ENCODE measurements around the gene GRID1.

GRCh38 chr10:86168256-86168655 is 198.3 kb downstream of the GRID1 start:
- TF ChIP-seq ZNF224 (CRISPR knock-in tag; IDR thresholded peaks at IDR 0.05) (no peak), KLF13 (tag; IDR thresholded peaks at IDR 0.05; ENCODE audit: borderline replicate concordance, low read depth) (no peak), EP300 (IDR thresholded peaks at IDR 0.05; ENCODE audit: low read length) (no peak)
